ENCODE measurements around the gene DNAI2. TPM values are rescaled to one million over a fixed set of nuclear protein-coding genes. Genes with fewer than 3 reads are reported as not detected.

The DNAI2 gene
- total and polyA plus RNA-seq, 4 donors: 4.1 to 14.2 (median 6.7) TPM

DNA sequence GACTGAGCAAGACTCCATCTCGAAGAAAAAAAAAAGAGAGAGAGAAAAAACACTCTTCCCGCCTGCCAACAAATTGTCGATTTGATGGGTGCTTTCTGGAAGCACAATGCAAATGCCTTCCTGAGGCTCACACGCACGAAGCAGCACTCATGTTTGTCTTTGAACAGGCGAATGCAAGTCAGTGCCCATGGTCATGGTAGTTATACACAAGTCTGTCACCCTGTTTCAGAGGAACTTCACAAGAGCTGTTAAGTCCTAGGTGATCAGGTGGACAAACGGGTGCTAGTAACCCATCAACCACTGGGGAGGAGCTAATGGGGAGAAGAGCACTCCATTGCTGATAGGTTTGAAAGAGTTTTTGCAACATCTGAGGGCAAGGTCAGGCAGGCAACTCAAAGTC, 6.5 kb upstream of the DNAI2 start:
- Histone ChIP-seq H3K27ac (ENCODE audit: low read depth in 1 of 2, low read length in 1 of 2) (no peak overlapping the region), H3K4me3 (no peak overlapping the region), H3K4me1 (ENCODE audit: control insufficient read depth in 5 of 5, insufficient read depth in 5 of 5, low read length in 5 of 5) (peaks cover 0 to 12% (median 4%) of the 10 kb centered on the region in 5 donors), H3K36me3 (ENCODE audit: control insufficient read depth in 4 of 4, insufficient read depth in 4 of 4, low read length in 4 of 4) (no peaks in the 10 kb centered on the region), H3K27me3 (ENCODE audit: control insufficient read depth in 3 of 3, insufficient read depth in 3 of 3, low read length in 2 of 3) (no peaks in the 10 kb centered on the region), H3K9ac (ENCODE audit: insufficient read depth in 1 of 2, low read length in 2 of 2) (no peak overlapping the region), H3K9me3 (ENCODE audit: control insufficient read depth in 4 of 4, insufficient read depth in 3 of 4, low read length in 3 of 4) (no peaks in the 10 kb centered on the region)
- TF ChIP-seq, protein P1, sequence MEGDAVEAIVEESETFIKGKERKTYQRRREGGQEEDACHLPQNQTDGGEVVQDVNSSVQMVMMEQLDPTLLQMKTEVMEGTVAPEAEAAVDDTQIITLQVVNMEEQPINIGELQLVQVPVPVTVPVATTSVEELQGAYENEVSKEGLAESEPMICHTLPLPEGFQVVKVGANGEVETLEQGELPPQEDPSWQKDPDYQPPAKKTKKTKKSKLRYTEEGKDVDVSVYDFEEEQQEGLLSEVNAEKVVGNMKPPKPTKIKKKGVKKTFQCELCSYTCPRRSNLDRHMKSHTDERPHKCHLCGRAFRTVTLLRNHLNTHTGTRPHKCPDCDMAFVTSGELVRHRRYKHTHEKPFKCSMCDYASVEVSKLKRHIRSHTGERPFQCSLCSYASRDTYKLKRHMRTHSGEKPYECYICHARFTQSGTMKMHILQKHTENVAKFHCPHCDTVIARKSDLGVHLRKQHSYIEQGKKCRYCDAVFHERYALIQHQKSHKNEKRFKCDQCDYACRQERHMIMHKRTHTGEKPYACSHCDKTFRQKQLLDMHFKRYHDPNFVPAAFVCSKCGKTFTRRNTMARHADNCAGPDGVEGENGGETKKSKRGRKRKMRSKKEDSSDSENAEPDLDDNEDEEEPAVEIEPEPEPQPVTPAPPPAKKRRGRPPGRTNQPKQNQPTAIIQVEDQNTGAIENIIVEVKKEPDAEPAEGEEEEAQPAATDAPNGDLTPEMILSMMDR (IDR thresholded peaks at IDR 0.05; ENCODE audit: control extremely low read depth, extremely low read depth): no peak
- ATAC-seq (ENCODE audit: insufficient read depth, low FRiP score) (no peak), DNase-seq (no peak)
- 68 to 93% methylated on average over 7 of the region's 7 CpGs for WGBS, 2 donors

DNA sequence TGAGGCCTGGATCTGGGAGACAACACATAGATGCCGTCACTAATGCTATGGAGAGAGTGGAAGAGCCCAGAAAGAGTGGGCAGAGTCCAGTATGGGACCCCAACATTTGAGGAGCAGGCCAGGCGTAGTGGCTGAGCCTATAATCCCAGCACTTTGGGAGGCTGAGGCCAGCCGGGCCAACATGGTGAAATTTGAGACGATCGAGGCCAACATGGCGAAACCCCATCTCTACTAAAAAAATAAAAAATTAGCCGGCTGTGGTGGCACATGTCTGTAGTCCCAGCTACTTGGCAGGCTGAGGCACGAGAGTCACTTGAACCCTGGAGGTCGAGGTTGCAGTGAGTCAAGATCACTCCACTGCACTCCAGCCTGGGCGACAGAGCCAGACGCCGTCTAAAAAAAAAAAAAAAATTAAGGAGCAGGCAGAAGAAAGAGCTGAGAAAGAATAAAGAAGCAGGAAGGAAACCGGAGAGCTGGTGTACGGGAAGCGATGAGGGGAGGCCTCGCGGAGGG, 6.0 kb upstream of the DNAI2 start:
- no peaks in the 10 kb centered on the region for H3K9me3 ChIP-seq (ENCODE audit: control insufficient read depth in 4 of 4, insufficient read depth in 3 of 4, low read length in 3 of 4)
- TF ChIP-seq, protein P1 (IDR thresholded peaks at IDR 0.05; ENCODE audit: control extremely low read depth, extremely low read depth): no peak
- DNase-seq (peak in 2 of 3 donors; percentile 29 to 33), ATAC-seq (ENCODE audit: insufficient read depth, low FRiP score) (peak; percentile 19)
- H3K27ac ChIP-seq (ENCODE audit: low read depth in 1 of 2, low read length in 1 of 2): no peak overlapping the region
- peaks cover 0 to 17% (median 4%) of the 10 kb centered on the region in 5 donors for H3K4me1 ChIP-seq (ENCODE audit: control insufficient read depth in 5 of 5, insufficient read depth in 5 of 5, low read length in 5 of 5)
- no peak overlapping the region for H3K9ac ChIP-seq (ENCODE audit: insufficient read depth in 1 of 2, low read length in 2 of 2)
- no peak overlapping the region for H3K4me3 ChIP-seq
- H3K36me3 ChIP-seq (ENCODE audit: control insufficient read depth in 4 of 4, insufficient read depth in 4 of 4, low read length in 4 of 4): no peaks in the 10 kb centered on the region
- WGBS, 2 donors: 39 to 47% methylated on average over 17 of the region's 17 CpGs
- H3K27me3 ChIP-seq (ENCODE audit: control insufficient read depth in 3 of 3, insufficient read depth in 3 of 3, low read length in 2 of 3): no peaks in the 10 kb centered on the region

DNA sequence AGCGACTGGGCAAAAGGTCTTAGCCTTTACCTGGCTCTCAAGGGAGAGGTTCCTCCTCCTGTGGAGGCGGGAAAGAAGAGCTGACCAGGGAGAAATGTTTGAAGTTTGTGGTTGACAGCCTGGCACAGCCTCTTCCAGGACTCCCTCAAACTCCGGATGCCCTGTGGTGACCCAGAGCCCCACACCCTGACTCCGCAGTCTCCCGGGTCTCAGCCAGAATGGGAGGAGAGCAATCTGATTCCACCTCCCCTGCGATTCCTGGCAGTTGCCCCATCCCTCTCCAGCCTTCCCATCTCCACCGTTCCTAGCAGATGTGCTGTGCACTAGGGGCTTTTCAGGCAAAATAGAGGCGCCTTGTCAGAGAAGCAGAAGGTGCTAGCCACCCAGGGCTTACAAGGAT, 5.5 kb upstream of the DNAI2 start:
- no peaks in the 10 kb centered on the region for H3K36me3 ChIP-seq (ENCODE audit: control insufficient read depth in 4 of 4, insufficient read depth in 4 of 4, low read length in 4 of 4)
- TF ChIP-seq, protein P1 (IDR thresholded peaks at IDR 0.05; ENCODE audit: control extremely low read depth, extremely low read depth): no peak
- no peak overlapping the region for H3K4me3 ChIP-seq
- peaks cover 0 to 17% (median 4%) of the 10 kb centered on the region in 5 donors for H3K4me1 ChIP-seq (ENCODE audit: control insufficient read depth in 5 of 5, insufficient read depth in 5 of 5, low read length in 5 of 5)
- no peak overlapping the region for H3K27ac ChIP-seq (ENCODE audit: low read depth in 1 of 2, low read length in 1 of 2)
- WGBS, 2 donors: 35 to 38% methylated on average over 8 of the region's 8 CpGs
- H3K27me3 ChIP-seq (ENCODE audit: control insufficient read depth in 3 of 3, insufficient read depth in 3 of 3, low read length in 2 of 3): no peaks in the 10 kb centered on the region
- DNase-seq: no peak
- H3K9me3 ChIP-seq (ENCODE audit: control insufficient read depth in 4 of 4, insufficient read depth in 3 of 4, low read length in 3 of 4): no peaks in the 10 kb centered on the region
- ATAC-seq (ENCODE audit: insufficient read depth, low FRiP score): peak; percentile 48
- H3K9ac ChIP-seq (ENCODE audit: insufficient read depth in 1 of 2, low read length in 2 of 2): no peak overlapping the region

DNA sequence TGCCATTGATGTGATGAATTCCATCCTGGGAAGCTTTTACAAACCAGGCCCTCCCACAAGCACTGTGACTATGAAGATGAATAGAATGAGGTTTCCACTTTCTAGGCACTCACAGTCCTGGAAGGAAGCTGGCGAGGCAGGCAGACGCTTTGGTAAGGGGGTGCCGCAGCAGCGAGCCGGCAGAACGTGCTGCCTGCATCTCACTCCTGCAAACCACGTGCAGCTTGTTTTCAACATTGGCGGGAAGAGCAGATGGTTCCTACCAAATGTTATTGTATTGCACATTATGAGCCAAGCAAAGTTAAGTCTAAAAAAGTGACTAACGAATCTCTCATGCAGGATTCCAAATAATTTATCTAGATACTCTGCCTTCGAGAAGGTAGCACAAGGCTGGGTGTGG, 3.7 kb upstream of the DNAI2 start:
- H3K9ac ChIP-seq (ENCODE audit: insufficient read depth in 1 of 2, low read length in 2 of 2): no peak overlapping the region
- H3K9me3 ChIP-seq (ENCODE audit: control insufficient read depth in 4 of 4, insufficient read depth in 3 of 4, low read length in 3 of 4): no peaks in the 10 kb centered on the region
- H3K27ac ChIP-seq (ENCODE audit: low read depth in 1 of 2, low read length in 1 of 2): no peak overlapping the region
- TF ChIP-seq, protein P1 (IDR thresholded peaks at IDR 0.05; ENCODE audit: control extremely low read depth, extremely low read depth): no peak
- H3K36me3 ChIP-seq (ENCODE audit: control insufficient read depth in 4 of 4, insufficient read depth in 4 of 4, low read length in 4 of 4): no peaks in the 10 kb centered on the region
- WGBS, 2 donors: 59 to 71% methylated on average over 10 of the region's 10 CpGs
- ATAC-seq (ENCODE audit: insufficient read depth, low FRiP score) (no peak), DNase-seq (peak in 2 of 3 donors; percentile 46 to 77)
- no peaks in the 10 kb centered on the region for H3K27me3 ChIP-seq (ENCODE audit: control insufficient read depth in 3 of 3, insufficient read depth in 3 of 3, low read length in 2 of 3)
- H3K4me1 ChIP-seq (ENCODE audit: control insufficient read depth in 5 of 5, insufficient read depth in 5 of 5, low read length in 5 of 5): peaks cover 0 to 24% (median 4%) of the 10 kb centered on the region in 5 donors
- no peak overlapping the region for H3K4me3 ChIP-seq

Measured in lung (tissue), 12 donors.